Fibroblast of villous mesenchyme (primary cell): ENCODE measurements around the gene PIEZO2. TPM values are rescaled to one million over a fixed set of nuclear protein-coding genes. Genes with fewer than 3 reads are reported as not detected.

Experiments
- DNase-seq: peaks from one replicate; pipeline ENCODE4 v3.0.0-alpha.2; 2010; ENCODE audit warnings: low read depth
- H3K4me3 ChIP-seq: 2 replicates; pipeline ENCODE4 v1.5.1; 2011; ENCODE audit warnings: low read depth, mild to moderate bottlenecking, low read length
- total RNA-seq: library from RNA; depleted of rRNA; stranded (reverse); fragments of >200 nt; gene quantifications from 2 replicates; pipeline ENCODE4 v1.2.3, GENCODE V29; 2012
- TF ChIP-seq, protein P1 (sequence below): IDR thresholded peaks from 2 replicates; pipeline ENCODE4 v1.5.1; 2012; ENCODE audit warnings: low read depth, mild to moderate bottlenecking, low read length; ENCODE audit not compliant: insufficient read depth

PIEZO2 gene
- total RNA-seq, 1 donor = 1.7 TPM

- TF ChIP-seq, protein P1, sequence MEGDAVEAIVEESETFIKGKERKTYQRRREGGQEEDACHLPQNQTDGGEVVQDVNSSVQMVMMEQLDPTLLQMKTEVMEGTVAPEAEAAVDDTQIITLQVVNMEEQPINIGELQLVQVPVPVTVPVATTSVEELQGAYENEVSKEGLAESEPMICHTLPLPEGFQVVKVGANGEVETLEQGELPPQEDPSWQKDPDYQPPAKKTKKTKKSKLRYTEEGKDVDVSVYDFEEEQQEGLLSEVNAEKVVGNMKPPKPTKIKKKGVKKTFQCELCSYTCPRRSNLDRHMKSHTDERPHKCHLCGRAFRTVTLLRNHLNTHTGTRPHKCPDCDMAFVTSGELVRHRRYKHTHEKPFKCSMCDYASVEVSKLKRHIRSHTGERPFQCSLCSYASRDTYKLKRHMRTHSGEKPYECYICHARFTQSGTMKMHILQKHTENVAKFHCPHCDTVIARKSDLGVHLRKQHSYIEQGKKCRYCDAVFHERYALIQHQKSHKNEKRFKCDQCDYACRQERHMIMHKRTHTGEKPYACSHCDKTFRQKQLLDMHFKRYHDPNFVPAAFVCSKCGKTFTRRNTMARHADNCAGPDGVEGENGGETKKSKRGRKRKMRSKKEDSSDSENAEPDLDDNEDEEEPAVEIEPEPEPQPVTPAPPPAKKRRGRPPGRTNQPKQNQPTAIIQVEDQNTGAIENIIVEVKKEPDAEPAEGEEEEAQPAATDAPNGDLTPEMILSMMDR = no peak
- no peak for DNase-seq
- no peak overlapping the region for H3K4me3 ChIP-seq
These were observed 421.9 kb downstream of the PIEZO2 start for GRCh38 chr18:10727477-10727876.

- no peak overlapping the region for H3K4me3 ChIP-seq
- no peak for DNase-seq
- TF ChIP-seq, protein P1 = no peak
These were observed 422.9 kb downstream of the PIEZO2 start for GRCh38 chr18:10726198-10727068.

DNA sequence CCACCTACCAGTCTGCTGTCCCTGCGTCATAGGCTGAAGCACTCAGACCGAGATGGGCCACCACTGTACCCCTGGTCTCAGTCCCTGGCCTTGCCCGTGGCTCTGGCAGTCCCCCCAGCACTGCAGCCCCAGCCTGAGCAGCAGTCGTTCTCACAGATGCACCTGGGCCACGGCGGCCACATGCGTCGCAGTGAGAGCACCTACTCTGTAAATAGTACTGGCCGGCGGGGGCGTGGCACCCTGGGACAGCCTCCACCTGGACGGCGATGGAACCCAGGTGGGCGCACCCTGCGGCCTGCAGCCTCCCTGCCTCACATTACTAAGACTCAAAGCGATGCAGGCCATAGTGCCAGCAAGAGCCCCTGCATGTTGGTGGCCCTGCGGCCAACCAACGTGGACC is 424.7 kb downstream of the PIEZO2 start:
- no peak for DNase-seq
- H3K4me3 ChIP-seq = no peak overlapping the region
- TF ChIP-seq, protein P1 = no peak

DNA sequence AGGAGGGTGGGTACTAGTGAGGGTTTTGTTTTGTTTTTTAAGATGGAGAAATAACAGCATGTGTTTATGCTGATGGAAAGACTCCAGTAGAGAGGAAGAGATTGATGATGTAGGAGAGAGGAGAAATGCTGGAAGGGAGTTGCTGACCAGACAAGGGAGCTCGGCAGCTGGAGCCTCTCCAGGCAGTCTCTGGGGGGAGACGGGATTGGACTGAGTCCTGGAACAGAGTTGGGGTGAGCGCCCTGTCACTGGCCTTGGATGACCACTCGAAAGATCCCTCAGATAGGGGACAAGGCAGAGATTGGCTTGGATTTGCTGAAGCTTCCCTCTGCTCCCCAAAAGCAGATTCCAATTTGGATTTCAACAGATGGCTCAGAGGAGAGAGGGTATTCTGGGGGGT is 425.9 kb downstream of the PIEZO2 start:
- H3K4me3 ChIP-seq = no peak overlapping the region
- no peak for DNase-seq
- TF ChIP-seq, protein P1 = no peak

- no peak for DNase-seq
- H3K4me3 ChIP-seq = no peak overlapping the region
- TF ChIP-seq, protein P1 = no peak
These were observed 430.6 kb downstream of the PIEZO2 start for GRCh38 chr18:10718809-10719208.

- TF ChIP-seq, protein P1 = no peak
- no peak overlapping the region for H3K4me3 ChIP-seq
- peak; percentile 88 for DNase-seq
These were observed 433.6 kb downstream of the PIEZO2 start for GRCh38 chr18:10715791-10716190.

- DNase-seq = peak; percentile 45
- TF ChIP-seq, protein P1 = no peak
- H3K4me3 ChIP-seq = no peak overlapping the region
These were observed 436.0 kb downstream of the PIEZO2 start for GRCh38 chr18:10713409-10713808.
